ENCODE data around the gene FAM131A.
A peak's percentile ranks its signal among the peaks of the same experiment; 100 is the strongest.

- peak; percentile 86 to 98 (median 92) for TF ChIP-seq CTCF (IDR thresholded peaks at IDR 0.05 in 4 of 5, conservative IDR thresholded peaks at IDR 0.05 in 1 of 5)
- TF ChIP-seq POLR2A (IDR thresholded peaks at IDR 0.05) = no peak
Measured at GRCh38 chr3:184371570-184372018, 34.2 kb downstream of the FAM131A start.

All from gastrocnemius medialis (tissue), 4 donors.